Muscle of leg (tissue), 11 donors: Measurements from ENCODE around the gene FASTK. TPM values are rescaled to one million over a fixed set of nuclear protein-coding genes. Genes with fewer than 3 reads are reported as not detected.

Source experiments
- DNase-seq: peaks from one replicate; pipeline ENCODE4 v3.0.0; 2013
- H3K27ac ChIP-seq: one replicate; pipeline ENCODE4 v1.5.1; 2013; ENCODE audit warnings: mild to moderate bottlenecking, low read length, control low read depth
- H3K27me3 ChIP-seq: one replicate; pipeline ENCODE4 v1.6.1; 2013; ENCODE audit warnings: low read length; ENCODE audit not compliant: control insufficient read depth, insufficient read depth
- H3K36me3 ChIP-seq: one replicate; pipeline ENCODE4 v1.6.1; 2013; ENCODE audit warnings: low read length; ENCODE audit not compliant: control insufficient read depth, insufficient read depth
- H3K4me1 ChIP-seq: one replicate; pipeline ENCODE4 v1.6.1; 2013; ENCODE audit warnings: low read length; ENCODE audit not compliant: control insufficient read depth, insufficient read depth
- H3K4me3 ChIP-seq: one replicate; pipeline ENCODE4 v1.5.1; 2013; ENCODE audit warnings: low read length, control low read depth
- H3K9me3 ChIP-seq: replicated peaks from 2 replicates; pipeline ENCODE4 v1.6.1; 2013; ENCODE audit warnings: low read depth, low read length; ENCODE audit not compliant: control insufficient read depth
- WGBS: methylation state at CpG from one replicate; pipeline ENCODE4 v1.1.5; 2013; ENCODE audit warnings: missing lambda C conversion rate; ENCODE audit not compliant: insufficient coverage; 5-methylcytosine and 5-hydroxymethylcytosine counted together
- polyA plus RNA-seq, 8 donors: library from polyadenylated mRNA; unstranded; fragments of 120-200 nt; gene quantifications; one replicate each; pipeline versions ENCODE4 v1.2.1 to v1.2.3, GENCODE V29; 2013; ENCODE audit warnings: inconsistent platforms in 1 of 8, low replicate concordance in 1 of 8; ENCODE audit not compliant: insufficient read length in 8 of 8, insufficient read depth in 1 of 8
- total RNA-seq: library from RNA; stranded (reverse); fragments of 120-200 nt; gene quantifications from one replicate; pipeline ENCODE4 v1.2.4, GENCODE V29; 2013

FASTK gene
- total and polyA plus RNA-seq, 9 donors = 65.2 to 90.1 (median 81.2) TPM

DNA sequence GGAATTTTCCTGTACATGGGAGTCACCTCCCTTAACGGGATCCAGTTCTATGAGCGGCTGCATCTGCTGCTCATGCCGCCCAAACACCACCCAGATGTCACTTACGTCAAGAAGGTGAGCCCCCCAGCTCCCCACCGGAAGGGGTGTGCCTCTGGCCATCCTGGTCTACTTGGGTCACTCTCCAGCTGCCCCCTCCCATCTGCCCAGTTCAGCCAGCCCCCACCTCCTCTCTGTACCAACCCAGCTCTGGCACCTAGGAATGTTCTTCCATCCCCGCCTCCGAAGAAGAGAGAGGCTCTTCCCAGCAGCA lies 5.0 kb downstream of the FASTK start:
- peaks cover 21% of the 10 kb centered on the region for H3K4me1 ChIP-seq
- H3K27me3 ChIP-seq = no peaks in the 10 kb centered on the region
- no peak overlapping the region for H3K27ac ChIP-seq
- H3K9me3 ChIP-seq = no peaks in the 10 kb centered on the region
- DNase-seq = no peak
- H3K4me3 ChIP-seq = no peak overlapping the region
- WGBS = 83% methylated on average over 7 of the region's 7 CpGs
- peaks cover 57% of the 10 kb centered on the region for H3K36me3 ChIP-seq

DNA sequence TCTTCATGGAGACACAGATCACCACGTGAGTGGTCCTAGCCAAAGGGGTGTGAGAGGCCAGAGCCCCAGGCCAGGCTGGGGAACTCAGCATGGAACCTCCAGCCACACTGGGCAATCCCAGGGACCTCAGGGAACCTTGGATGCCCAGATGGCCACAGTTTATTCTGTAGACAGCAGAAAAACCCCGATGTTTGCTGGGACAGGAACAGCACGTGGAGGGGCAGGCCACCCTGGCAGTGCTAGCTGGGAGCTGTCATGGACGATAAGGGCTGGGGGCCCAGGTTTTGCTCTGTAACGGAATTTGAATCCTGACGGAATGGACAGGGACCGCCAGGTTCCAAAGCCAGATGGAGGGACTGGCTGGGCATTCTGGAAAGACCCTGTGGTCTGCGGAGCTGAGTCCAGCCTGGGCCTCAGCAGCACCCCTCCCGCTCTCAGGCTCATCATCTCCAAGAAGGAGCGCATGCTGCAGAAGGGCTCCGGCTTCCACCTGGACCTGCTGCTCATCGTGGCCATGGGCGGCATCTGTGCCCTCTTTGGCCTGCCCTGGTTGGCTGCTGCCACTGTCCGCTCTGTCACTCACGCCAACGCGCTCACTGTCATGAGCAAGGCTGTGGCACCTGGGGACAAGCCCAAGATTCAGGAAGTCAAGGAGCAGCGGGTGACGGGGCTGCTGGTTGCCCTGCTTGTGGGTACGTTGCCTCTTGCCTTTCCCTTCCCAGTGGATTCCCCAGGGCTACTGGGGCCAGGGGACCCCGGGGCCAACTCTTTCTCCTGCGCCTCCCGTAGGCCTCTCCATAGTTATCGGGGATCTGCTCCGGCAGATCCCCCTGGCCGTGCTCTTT lies 5.6 kb downstream of the FASTK start:
- H3K27me3 ChIP-seq = no peaks in the 10 kb centered on the region
- no peak overlapping the region for H3K27ac ChIP-seq
- peaks cover 62% of the 10 kb centered on the region for H3K36me3 ChIP-seq
- no peak for DNase-seq
- peaks cover 21% of the 10 kb centered on the region for H3K4me1 ChIP-seq
- H3K9me3 ChIP-seq = no peaks in the 10 kb centered on the region
- H3K4me3 ChIP-seq = no peak overlapping the region
- WGBS = 84% methylated on average over 25 of the region's 26 CpGs

DNA sequence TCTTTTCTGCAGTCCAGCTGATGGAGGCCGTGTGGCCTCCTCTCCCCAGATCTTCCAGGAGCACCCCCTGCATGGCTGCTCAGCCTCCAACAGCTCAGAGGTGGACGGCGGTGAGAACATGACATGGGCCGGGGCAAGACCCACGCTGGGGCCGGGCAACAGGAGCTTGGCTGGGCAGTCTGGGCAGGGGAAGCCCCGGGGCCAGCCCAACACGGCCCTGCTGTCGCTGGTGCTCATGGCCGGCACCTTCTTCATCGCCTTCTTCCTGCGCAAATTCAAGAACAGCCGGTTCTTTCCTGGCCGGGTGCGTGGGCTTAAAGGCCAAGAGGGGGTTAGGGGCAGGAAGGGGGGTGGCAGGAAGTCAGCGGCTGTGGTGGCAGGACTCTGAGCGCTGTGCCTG lies 6.6 kb downstream of the FASTK start:
- H3K36me3 ChIP-seq = peaks cover 73% of the 10 kb centered on the region
- DNase-seq = no peak
- H3K27me3 ChIP-seq = no peaks in the 10 kb centered on the region
- no peaks in the 10 kb centered on the region for H3K9me3 ChIP-seq
- H3K27ac ChIP-seq = no peak overlapping the region
- peaks cover 10% of the 10 kb centered on the region for H3K4me1 ChIP-seq
- no peak overlapping the region for H3K4me3 ChIP-seq
- WGBS = 87% methylated on average over 13 of the region's 17 CpGs

DNA sequence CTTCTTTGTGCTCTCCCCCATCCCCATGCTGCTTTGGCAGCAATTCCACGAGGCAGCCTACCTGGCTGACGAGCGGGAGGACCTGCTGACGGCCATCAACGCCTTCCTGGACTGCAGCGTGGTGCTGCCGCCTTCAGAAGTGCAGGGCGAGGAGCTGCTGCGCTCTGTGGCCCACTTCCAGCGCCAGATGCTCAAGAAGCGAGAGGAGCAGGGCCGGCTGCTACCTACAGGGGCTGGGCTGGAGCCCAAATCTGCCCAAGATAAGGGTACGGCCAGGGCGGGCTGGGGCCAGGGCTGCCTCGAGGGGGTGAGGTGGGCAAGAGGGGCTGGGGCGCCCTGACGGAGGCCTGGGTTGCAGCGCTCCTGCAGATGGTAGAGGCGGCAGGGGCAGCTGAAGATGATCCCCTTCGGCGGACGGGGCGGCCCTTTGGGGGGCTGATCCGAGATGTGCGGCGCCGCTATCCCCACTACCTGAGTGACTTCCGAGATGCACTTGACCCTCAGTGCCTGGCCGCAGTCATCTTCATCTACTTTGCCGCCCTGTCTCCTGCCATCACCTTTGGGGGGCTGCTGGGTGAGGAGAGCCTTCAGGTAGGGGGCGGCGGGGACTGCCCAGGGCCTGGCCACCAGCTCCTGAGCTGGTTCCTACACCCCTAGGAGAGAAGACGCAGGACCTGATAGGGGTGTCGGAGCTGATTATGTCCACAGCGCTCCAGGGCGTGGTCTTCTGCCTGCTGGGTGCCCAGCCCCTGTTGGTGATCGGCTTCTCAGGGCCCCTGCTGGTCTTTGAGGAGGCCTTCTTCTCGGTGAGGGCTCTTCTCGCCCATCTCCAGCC lies 9.4 kb downstream of the FASTK start:
- H3K27ac ChIP-seq = no peak overlapping the region
- peaks cover 85% of the 10 kb centered on the region for H3K36me3 ChIP-seq
- H3K4me3 ChIP-seq = no peak overlapping the region
- H3K4me1 ChIP-seq = no peaks in the 10 kb centered on the region
- no peaks in the 10 kb centered on the region for H3K9me3 ChIP-seq
- H3K27me3 ChIP-seq = no peaks in the 10 kb centered on the region
- no peak for DNase-seq
- WGBS = 94% methylated on average over 26 of the region's 39 CpGs

DNA sequence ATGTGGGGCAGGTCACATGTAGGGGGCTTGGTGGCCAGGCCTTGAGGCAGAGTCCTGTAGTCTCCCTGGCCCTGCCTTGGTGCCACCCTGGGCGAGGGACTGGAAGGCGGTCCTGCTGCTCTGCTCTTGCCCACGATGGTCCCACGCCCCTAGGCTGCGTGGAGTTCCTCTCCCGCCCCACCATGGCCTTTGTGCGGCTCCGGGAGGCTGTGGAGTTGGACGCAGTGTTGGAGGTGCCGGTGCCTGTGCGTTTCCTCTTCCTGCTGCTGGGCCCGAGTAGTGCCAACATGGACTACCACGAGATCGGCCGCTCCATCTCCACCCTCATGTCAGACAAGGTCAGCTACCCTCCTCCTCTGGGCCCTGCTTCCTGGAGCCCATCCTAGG lies 10.0 kb downstream of the FASTK start:
- H3K4me1 ChIP-seq = no peaks in the 10 kb centered on the region
- no peak overlapping the region for H3K27ac ChIP-seq
- WGBS = 94% methylated on average over 15 of the region's 15 CpGs
- no peaks in the 10 kb centered on the region for H3K27me3 ChIP-seq
- DNase-seq = no peak
- H3K9me3 ChIP-seq = no peaks in the 10 kb centered on the region
- no peak overlapping the region for H3K4me3 ChIP-seq
- peaks cover 85% of the 10 kb centered on the region for H3K36me3 ChIP-seq

DNA sequence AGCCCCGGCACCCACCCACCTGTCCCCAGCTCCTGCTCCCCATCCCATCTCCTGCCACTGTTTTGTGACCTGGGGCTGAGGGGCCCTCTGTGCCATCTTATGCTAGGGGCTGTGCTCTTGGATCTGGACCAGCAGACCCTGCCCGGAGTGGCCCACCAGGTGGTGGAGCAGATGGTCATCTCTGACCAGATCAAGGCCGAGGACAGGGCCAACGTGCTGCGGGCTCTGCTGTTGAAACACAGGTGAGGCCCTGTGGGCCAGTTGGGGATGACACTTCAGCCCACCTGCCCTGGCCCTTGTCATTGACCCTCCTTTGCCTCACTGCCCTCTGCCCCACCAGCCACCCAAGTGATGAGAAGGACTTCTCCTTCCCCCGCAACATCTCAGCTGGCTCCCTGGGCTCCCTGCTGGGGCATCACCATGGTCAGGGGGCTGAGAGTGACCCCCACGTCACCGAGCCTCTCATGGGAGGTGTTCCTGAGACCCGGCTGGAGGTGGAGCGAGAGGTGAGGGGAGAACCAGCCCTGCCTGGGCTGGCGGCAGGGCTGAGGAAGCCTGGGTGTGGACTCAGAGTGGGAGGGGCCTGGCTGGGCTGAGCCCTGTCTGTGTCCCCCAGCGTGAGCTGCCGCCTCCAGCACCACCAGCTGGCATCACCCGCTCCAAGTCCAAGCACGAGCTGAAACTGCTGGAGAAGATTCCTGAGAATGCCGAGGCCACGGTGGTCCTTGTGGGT lies 10.6 kb downstream of the FASTK start:
- H3K36me3 ChIP-seq = peaks cover 85% of the 10 kb centered on the region
- H3K27me3 ChIP-seq = no peaks in the 10 kb centered on the region
- no peak overlapping the region for H3K4me3 ChIP-seq
- no peaks in the 10 kb centered on the region for H3K4me1 ChIP-seq
- H3K27ac ChIP-seq = no peak overlapping the region
- no peaks in the 10 kb centered on the region for H3K9me3 ChIP-seq
- WGBS = 88% methylated on average over 12 of the region's 17 CpGs
- DNase-seq = no peak

DNA sequence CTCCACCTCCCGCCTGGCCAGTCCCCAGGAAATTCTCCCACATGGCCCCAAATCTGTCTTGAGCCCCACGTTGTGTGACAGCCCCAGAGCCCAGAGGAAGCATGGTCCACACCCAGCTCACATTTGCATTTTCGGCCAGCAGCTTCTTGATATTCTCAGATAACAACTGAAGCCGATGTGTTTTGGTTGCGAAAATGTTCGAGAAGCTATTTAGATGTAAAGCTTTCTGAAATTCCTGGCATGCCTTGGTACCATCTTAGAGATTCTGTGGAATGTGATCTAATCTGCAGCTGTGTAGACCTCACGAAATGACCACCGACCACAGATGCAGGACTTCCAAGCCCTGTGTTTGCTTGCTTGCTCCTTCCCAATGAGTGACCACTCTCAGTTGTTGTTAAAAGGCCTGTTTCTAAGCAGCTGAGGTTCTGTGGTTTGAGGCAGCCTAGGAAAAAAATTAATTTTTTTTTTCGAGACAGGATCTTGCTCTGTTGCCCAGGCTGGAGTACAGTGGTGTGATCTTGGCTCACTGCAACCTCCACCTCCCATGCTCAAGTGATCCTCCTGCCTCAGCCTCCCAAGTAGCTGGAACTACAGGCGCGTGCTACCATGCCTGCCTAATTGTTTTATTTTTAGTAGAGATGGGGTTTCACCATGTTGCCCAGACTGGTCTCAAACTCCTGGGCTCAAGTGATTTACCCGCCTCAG lies 12.4 kb downstream of the FASTK start:
- H3K36me3 ChIP-seq = peaks cover 77% of the 10 kb centered on the region
- H3K27ac ChIP-seq = no peak overlapping the region
- H3K4me3 ChIP-seq = no peak overlapping the region
- no peaks in the 10 kb centered on the region for H3K27me3 ChIP-seq
- DNase-seq = no peak
- 59% methylated on average over 6 of the region's 12 CpGs for WGBS
- no peaks in the 10 kb centered on the region for H3K9me3 ChIP-seq
- H3K4me1 ChIP-seq = peaks cover 2% of the 10 kb centered on the region

DNA sequence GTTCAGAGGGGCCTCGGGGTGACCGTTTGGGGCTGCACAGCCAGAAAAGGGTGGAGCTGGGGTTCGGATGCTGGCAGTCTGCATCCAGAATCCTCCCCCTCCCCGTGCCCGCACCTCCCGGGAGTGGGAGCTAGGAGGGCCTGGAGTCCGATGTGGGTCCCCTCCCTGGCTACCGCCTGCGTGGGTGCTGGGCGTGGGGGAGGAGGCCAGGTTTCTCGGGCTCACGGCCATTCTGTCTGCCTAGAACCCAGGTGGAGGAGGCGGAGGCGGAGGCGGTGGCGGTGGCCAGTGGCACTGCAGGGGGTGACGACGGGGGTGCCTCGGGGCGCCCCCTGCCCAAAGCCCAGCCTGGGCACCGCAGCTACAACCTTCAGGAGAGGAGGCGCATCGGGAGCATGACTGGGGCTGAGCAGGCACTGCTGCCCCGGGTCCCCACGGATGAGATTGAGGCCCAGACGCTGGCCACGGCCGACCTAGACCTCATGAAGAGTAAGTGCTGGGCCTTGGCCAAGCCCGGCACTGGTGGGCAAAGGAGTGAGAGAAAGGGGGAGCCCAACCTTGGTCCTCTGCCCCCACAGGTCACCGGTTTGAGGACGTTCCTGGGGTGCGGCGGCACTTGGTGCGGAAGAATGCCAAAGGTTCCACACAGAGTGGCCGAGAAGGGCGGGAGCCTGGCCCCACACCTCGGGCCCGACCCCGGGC lies 14.2 kb downstream of the FASTK start:
- Histone ChIP-seq H3K9me3 (no peaks in the 10 kb centered on the region), H3K4me3 (no peak overlapping the region), H3K36me3 (peaks cover 76% of the 10 kb centered on the region), H3K4me1 (peaks cover 19% of the 10 kb centered on the region), H3K27me3 (no peaks in the 10 kb centered on the region), H3K27ac (no peak overlapping the region)
- WGBS = 92% methylated on average over 37 of the region's 39 CpGs
- no peak for DNase-seq

DNA sequence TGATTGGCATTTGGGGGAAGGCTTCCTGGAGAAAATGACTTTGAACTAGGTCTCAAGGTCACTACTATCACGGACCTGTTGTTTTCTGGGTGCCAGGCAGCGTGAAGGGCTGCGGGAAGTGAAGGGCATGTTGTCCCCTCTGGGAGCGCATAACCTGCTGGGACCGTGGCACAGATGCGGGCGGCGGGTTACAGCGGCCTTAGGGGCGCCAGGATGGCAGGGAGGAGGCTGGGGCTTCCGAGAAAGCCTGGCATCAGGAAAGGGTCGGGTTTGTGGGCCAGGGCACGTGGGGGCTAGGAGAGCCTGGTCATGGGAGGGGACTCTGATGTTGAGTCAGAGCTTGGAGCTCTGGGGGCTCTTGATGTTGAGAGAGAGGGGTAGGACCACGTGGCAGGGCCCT lies 15.1 kb downstream of the FASTK start:
- Histone ChIP-seq H3K27ac (no peak overlapping the region), H3K4me1 (peaks cover 28% of the 10 kb centered on the region), H3K27me3 (no peaks in the 10 kb centered on the region), H3K4me3 (no peak overlapping the region), H3K9me3 (no peaks in the 10 kb centered on the region), H3K36me3 (peaks cover 67% of the 10 kb centered on the region)
- 94% methylated on average over 13 of the region's 14 CpGs for WGBS
- no peak for DNase-seq
